ENCODE data around the gene CNGA1. TPM values are rescaled to one million over a fixed set of nuclear protein-coding genes. Genes with fewer than 3 reads are reported as not detected.

The CNGA1 gene
- total RNA-seq, 1 experiment from 2014 or later = 1.0 TPM

GRCh38 chr4:47907089-47907646 lies 109.3 kb downstream of the CNGA1 start:
- H3K23me2 ChIP-seq (ENCODE audit: insufficient read length, low read depth, low read length, poor library complexity, severe bottlenecking) = no peaks in the 10 kb centered on the region
- no peaks in the 10 kb centered on the region for H4K20me1 ChIP-seq (ENCODE audit: control insufficient read depth, insufficient read depth, insufficient read length)
- Mint-ChIP-seq H3K4me1 (peaks cover 9 to 14% of the 10 kb centered on the region in 2 experiments), H3K36me3 (ENCODE audit: insufficient read depth in 1 of 3, low read depth in 3 of 3) (peaks cover 25 to 70% (median 56%) of the 10 kb centered on the region in 3 experiments; a peak in 6 of 7 replicates), H3K27me3 (ENCODE audit: low read depth) (no peaks in the 10 kb centered on the region), H3K27ac (peak overlapping the region in 1 of 3 experiments; percentile 22; a peak in 2 of 7 replicates), H3K4me3 (no peak overlapping the region), H3K9me3 (no peaks in the 10 kb centered on the region)
- H3K27ac ChIP-seq (ENCODE audit: insufficient read length, low read depth, low read length) = no peak overlapping the region
- H3T11ph ChIP-seq (ENCODE audit: low read length) = no peak overlapping the region
- H4K5ac ChIP-seq (ENCODE audit: insufficient read length, low read depth, low read length) = no peak overlapping the region
- H3K4me2 ChIP-seq (ENCODE audit: insufficient read depth, insufficient read length, low read length) = no peak overlapping the region
- H4K8ac ChIP-seq (replicated peaks; ENCODE audit: insufficient read length, low read depth, low read length) = no peak overlapping the region
- H2BK5ac ChIP-seq (ENCODE audit: insufficient read length, low read length) = no peak overlapping the region
- H2BK12ac ChIP-seq (ENCODE audit: insufficient read length, low read depth, low read length) = no peak overlapping the region
- no peak overlapping the region for H2AK5ac ChIP-seq (ENCODE audit: insufficient read length, low read length)
- H3K4me1 ChIP-seq (ENCODE audit: insufficient read depth, low read length) = no peaks in the 10 kb centered on the region
- H3K9me3 ChIP-seq (ENCODE audit: control insufficient read depth, low read depth, low read length) = no peaks in the 10 kb centered on the region
- no peak for DNase-seq
- H3K14ac ChIP-seq (ENCODE audit: insufficient read depth, low read length) = no peak overlapping the region
- H3K27me3 ChIP-seq (ENCODE audit: insufficient read depth, low read length) = no peaks in the 10 kb centered on the region
- no peak overlapping the region for H2BK15ac ChIP-seq (ENCODE audit: low read depth, low read length)
- no peak overlapping the region for H3K9ac ChIP-seq (ENCODE audit: extremely low read depth, insufficient read length, low read length)
- H2AFZ ChIP-seq (ENCODE audit: low read length) = no peak overlapping the region
- no peak overlapping the region for H2BK120ac ChIP-seq (ENCODE audit: low read depth, low read length, poor library complexity, severe bottlenecking)
- no CpG with 5 or more reads among the region's 1 CpG for WGBS (ENCODE audit: extremely low coverage, insufficient read length, low lambda C conversion rate)
- H3K56ac ChIP-seq (ENCODE audit: insufficient read length, low read depth, low read length) = no peak overlapping the region
- H3K4ac ChIP-seq (ENCODE audit: low read depth, low read length) = no peak overlapping the region
- H3K23ac ChIP-seq (ENCODE audit: insufficient read length, low read depth, low read length) = no peak overlapping the region
- H3K79me2 ChIP-seq (ENCODE audit: insufficient read depth, low read length) = peaks cover 2% of the 10 kb centered on the region; the same call in 1 of the 2 replicates
- no peaks in the 10 kb centered on the region for H3K79me1 ChIP-seq (ENCODE audit: insufficient read depth, low read depth, low read length, poor library complexity, severe bottlenecking)
- TF ChIP-seq CTCF (conservative IDR thresholded peaks at IDR 0.05) = no peak
- H3K18ac ChIP-seq (ENCODE audit: insufficient read length, low read depth, low read length) = no peak overlapping the region
- no peak overlapping the region for H4K91ac ChIP-seq (ENCODE audit: insufficient read length, low read depth, low read length)
- no peak overlapping the region for H2BK20ac ChIP-seq (ENCODE audit: low read depth, low read length, poor library complexity, severe bottlenecking)
